Immature natural killer cell (primary cell): ENCODE data around the gene ATP6V1A. TPM values are rescaled to one million over a fixed set of nuclear protein-coding genes. Genes with fewer than 3 reads are reported as not detected.
"Not testable (repeated sequence)": the region's sequence is repeated elsewhere in the genome, so short reads cannot be mapped to it uniquely, and the experiment has no call there.

Experiments
- DNase-seq, 3 donors: peaks; one replicate each; pipeline ENCODE4 v3.0.0; 2022; ENCODE audit warnings: mixed read lengths in 1 of 3
- H3K27ac Mint-ChIP-seq, 6 donors: one replicate each; pipeline ENCODE4 v1.8.0; 2020; ENCODE audit warnings: mixed read lengths in 6 of 6, mild to moderate bottlenecking in 5 of 6, inconsistent platforms in 4 of 6, moderate library complexity in 3 of 6
- H3K27me3 Mint-ChIP-seq, 3 donors: one replicate each; pipeline ENCODE4 v1.8.0; 2020 to 2021; ENCODE audit warnings: low read depth in 3 of 3, mild to moderate bottlenecking in 3 of 3, mixed read lengths in 3 of 3, moderate library complexity in 3 of 3, inconsistent platforms in 1 of 3
- H3K36me3 Mint-ChIP-seq, 3 donors: one replicate each; pipeline ENCODE4 v1.8.0; 2020; ENCODE audit warnings: mixed read lengths in 3 of 3, inconsistent platforms in 2 of 3, mild to moderate bottlenecking in 2 of 3
- H3K4me1 Mint-ChIP-seq, 2 donors: one replicate each; pipeline ENCODE4 v1.8.0; 2020; ENCODE audit warnings: inconsistent platforms in 2 of 2, mild to moderate bottlenecking in 2 of 2, mixed read lengths in 2 of 2, moderate library complexity in 1 of 2
- H3K4me3 Mint-ChIP-seq, 5 donors: one replicate each; pipeline ENCODE4 v1.8.0; 2020; ENCODE audit warnings: mild to moderate bottlenecking in 5 of 5, mixed read lengths in 5 of 5, inconsistent platforms in 3 of 5, moderate library complexity in 3 of 5
- H3K9me3 Mint-ChIP-seq, 6 donors: one replicate each; pipeline ENCODE4 v1.8.0; 2020; ENCODE audit warnings: mild to moderate bottlenecking in 6 of 6, mixed read lengths in 6 of 6, inconsistent platforms in 4 of 6, moderate library complexity in 3 of 6
- polyA plus RNA-seq, 3 donors: library from polyadenylated mRNA; unstranded; fragments of 300-500 nt; fragmentation: Illumina TruSeq; gene quantifications; one replicate each; pipeline ENCODE4 v1.2.3, GENCODE V29; 2021

ATP6V1A gene
- polyA plus RNA-seq, 3 donors from 2014 or later: 46.0 to 51.1 (median 46.1) TPM

DNA sequence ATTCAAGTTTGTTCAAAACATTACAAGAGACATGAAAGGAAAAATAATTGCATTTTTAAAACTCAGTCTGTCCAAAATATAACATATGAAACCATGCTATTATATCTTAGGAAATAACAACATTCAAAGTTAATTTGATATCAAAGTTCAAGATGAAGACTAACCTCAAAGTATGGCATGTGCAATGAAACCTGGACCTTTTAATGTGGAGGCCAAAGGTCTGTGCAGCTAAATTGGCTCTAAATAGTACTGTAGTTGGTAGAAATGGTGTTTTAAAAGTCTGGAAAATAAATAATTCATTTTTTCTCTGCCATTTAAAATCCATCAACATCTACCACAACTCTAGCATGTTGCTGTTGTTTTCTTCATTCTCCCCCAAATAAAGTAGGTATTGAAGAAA, 100.4 kb downstream of the ATP6V1A start:
- no peaks in the 10 kb centered on the region for H3K9me3 Mint-ChIP-seq

DNA sequence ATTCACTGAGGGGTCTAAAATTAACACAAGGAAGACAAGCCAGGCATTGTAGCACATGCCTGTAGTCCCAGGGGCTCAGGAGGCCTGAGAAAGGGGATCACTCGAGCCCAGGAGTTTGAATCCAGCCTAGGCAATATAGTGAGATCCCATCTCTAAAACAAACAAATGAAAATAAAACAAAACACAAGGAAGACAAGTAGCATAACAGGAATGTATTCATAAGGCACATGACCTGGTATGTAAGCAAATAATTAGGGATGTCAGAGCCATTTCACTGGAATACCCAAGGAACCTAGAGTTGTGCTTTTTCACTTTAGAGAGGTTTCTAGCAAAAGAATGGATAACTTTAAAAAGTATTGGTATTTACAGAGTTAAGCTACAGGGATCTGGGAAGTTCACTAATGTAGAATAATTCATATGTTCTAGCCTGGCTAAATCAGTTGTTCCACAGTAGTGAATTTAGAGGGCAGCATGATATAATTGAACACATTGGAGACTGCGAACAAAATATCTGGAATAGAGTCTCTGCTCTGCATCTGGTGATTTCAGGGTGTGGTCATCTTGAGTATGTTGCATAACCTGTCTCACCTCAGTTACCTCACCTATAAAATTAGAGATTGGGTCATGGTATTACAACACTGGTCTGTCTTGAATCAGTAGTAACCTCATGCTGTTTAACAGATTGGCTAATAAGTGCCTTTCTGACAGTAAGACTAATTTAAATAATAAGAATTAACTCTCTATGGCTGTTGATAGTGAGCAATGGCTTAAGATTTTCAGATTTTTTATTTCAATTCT, 101.0 kb downstream of the ATP6V1A start:
- H3K4me3 Mint-ChIP-seq: no peak overlapping the region
- no peak overlapping the region for H3K27ac Mint-ChIP-seq
- H3K27me3 Mint-ChIP-seq: peaks cover 0 to 3% (median 3%) of the 10 kb centered on the region in 3 donors
- no peaks in the 10 kb centered on the region for H3K4me1 Mint-ChIP-seq
- no peak for DNase-seq
- H3K9me3 Mint-ChIP-seq: no peaks in the 10 kb centered on the region
- no peaks in the 10 kb centered on the region for H3K36me3 Mint-ChIP-seq

More for the DNA sequence above, 100.4 kb downstream of the ATP6V1A start:
- H3K36me3 Mint-ChIP-seq: no peaks in the 10 kb centered on the region
- no peak overlapping the region for H3K4me3 Mint-ChIP-seq
- no peak for DNase-seq
- H3K27ac Mint-ChIP-seq: no peak overlapping the region
- no peaks in the 10 kb centered on the region for H3K4me1 Mint-ChIP-seq
- peaks cover 0 to 3% (median 3%) of the 10 kb centered on the region in 3 donors for H3K27me3 Mint-ChIP-seq

GRCh38 chr3:113849071-113849470, 102.2 kb downstream of the ATP6V1A start:
- H3K27me3 Mint-ChIP-seq, H3K9me3 Mint-ChIP-seq: not testable (repeated sequence)

DNA sequence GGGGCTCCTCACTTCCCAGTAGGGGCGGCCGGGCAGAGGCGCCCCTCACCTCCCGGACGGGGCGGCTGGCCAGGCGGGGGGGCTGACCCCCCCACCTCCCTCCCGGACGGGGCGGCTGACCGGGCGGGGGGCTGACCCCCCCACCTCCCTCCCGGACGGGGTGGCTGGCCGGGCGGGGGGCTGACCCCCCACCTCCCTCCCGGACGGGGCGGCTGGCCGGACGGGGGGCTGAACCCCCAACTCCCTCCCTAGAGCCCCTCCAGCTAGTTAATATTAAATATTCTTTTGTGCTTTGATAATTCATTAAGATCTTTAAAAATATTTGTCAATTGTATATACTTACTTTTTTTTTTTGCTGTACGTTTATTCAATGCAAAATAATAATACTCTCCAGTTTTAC, 103.0 kb downstream of the ATP6V1A start:
- not testable (repeated sequence) for DNase-seq, H3K27ac Mint-ChIP-seq, H3K27me3 Mint-ChIP-seq, H3K36me3 Mint-ChIP-seq, H3K9me3 Mint-ChIP-seq, H3K4me3 Mint-ChIP-seq, H3K4me1 Mint-ChIP-seq

More at GRCh38 chr3:113849071-113849470, 102.2 kb downstream of the ATP6V1A start:
- not testable (repeated sequence) for DNase-seq, H3K4me1 Mint-ChIP-seq, H3K27ac Mint-ChIP-seq, H3K36me3 Mint-ChIP-seq, H3K4me3 Mint-ChIP-seq

- DNase-seq, H3K4me1 Mint-ChIP-seq, H3K4me3 Mint-ChIP-seq, H3K36me3 Mint-ChIP-seq, H3K27me3 Mint-ChIP-seq, H3K27ac Mint-ChIP-seq, H3K9me3 Mint-ChIP-seq: not testable (repeated sequence)
Measured at GRCh38 chr3:113850391-113850790, 103.6 kb downstream of the ATP6V1A start.

- Mint-ChIP-seq H3K4me3 (no peak overlapping the region), H3K27ac (no peak overlapping the region), H3K4me1 (no peaks in the 10 kb centered on the region), H3K9me3 (no peaks in the 10 kb centered on the region), H3K36me3 (no peaks in the 10 kb centered on the region), H3K27me3 (peaks cover 0 to 7% (median 5%) of the 10 kb centered on the region in 3 donors)
- no peak for DNase-seq
Measured at GRCh38 chr3:113852506-113852905, 105.7 kb downstream of the ATP6V1A start.

Other genes starting within 250 kb of the ATP6V1A start
- 1 to 10 TPM in 2 of 3 donors, not detected in 1; 3.7 to 4.7 TPM for gene SPICE1, start 231.9 kb upstream of the ATP6V1A start, polyA plus RNA-seq
- 10 to 100 TPM in 2 of 3 donors, 1 to 10 TPM in 1; 9.5 to 33.2 (median 11.8) TPM for gene SIDT1, start 214.5 kb upstream of the ATP6V1A start, polyA plus RNA-seq
- 1 to 10 TPM; 2.1 to 7.3 (median 2.6) TPM for gene USF3, start 50.4 kb upstream of the ATP6V1A start, polyA plus RNA-seq
- 10 to 100 TPM; 58.0 to 80.1 (median 65.2) TPM for gene NAA50, start 786 bp upstream of the ATP6V1A start, polyA plus RNA-seq
- gene GRAMD1C, start 91.8 kb downstream of the ATP6V1A start, polyA plus RNA-seq: under 1 TPM; 0.45 to 0.93 (median 0.71) TPM
- under 1 TPM; 0.08 to 0.63 (median 0.57) TPM for gene ZDHHC23, start 201.0 kb downstream of the ATP6V1A start, polyA plus RNA-seq